ENCODE measurements around the gene ADAMTS17. TPM values are rescaled to one million over a fixed set of nuclear protein-coding genes. Genes with fewer than 3 reads are reported as not detected.

Gene ADAMTS17
- total RNA-seq, 2 experiments from 2014 or later, result 0.81 to 1.0 TPM

DNA sequence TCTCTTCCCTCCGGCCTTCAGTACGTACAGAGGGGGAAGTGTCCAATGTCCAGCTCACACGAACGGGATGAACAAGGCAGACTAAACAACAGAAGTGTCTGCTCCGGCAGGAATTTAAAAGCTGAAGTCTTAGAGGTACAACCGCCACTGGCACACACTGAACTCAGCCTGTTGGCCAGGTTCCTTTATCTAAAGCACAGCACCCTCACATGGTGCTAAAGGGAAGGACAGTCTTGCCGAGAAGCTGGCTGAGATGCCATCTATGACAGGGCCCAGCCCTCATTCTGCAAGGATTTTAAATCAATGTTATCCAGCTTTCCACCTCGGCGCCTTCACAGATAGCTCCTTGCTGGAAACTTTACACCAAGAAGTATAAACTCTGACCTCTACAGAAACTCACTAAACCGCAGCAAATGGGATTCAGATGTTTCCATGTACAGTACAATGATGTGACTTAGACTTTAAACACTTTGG lies 2.8 kb downstream of the ADAMTS17 start:
- Mint-ChIP-seq H3K9me3 (no peaks in the 10 kb centered on the region), H3K4me1 (ENCODE audit: low read depth) (peaks cover 28% of the 10 kb centered on the region), H3K27me3 (ENCODE audit: low read depth) (no peaks in the 10 kb centered on the region), H3K36me3 (ENCODE audit: low read depth) (no peaks in the 10 kb centered on the region), H3K27ac (no peak overlapping the region), H3K4me3 (peak overlapping the region; percentile 58)
- peak; percentile 81 for DNase-seq
- CTCF ChIA-PET, result interaction anchor here (0.6 to 6.4 kb wide), 20 partner anchors 9 to 583 kb away, joined by 3 to 96 read pairs (median 4); no protein-coding TSS in a partner anchor
- intact Hi-C loops (cut with micrococcal nuclease), result loop anchor here (1.0 to 10.0 kb wide), 7 partner anchors 207 to 1067 kb away; partner anchors contain the start of gene LYSMD4

DNA sequence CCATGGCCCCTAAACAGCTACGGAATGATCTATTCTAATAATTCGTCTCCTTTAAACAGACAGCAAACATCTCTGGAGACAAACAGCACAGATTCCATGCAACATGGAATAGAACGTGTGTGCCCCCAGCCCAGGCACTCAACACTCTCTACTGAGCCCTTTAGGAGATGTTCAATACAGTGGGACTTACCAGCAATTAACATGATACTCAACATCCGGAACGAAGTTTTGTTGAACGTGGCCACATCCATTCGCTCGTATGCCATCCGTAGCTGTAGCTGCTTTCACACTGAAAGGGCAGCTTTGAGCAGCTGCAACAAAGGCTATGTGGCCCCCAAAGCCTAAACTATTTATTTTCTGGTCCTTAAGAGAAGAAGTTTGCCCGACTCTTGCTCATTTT lies 3.5 kb downstream of the ADAMTS17 start:
- H3K4me1 Mint-ChIP-seq (ENCODE audit: low read depth), result peaks cover 35% of the 10 kb centered on the region
- intact Hi-C loops (cut with micrococcal nuclease), result loop anchor here (2.0 to 10.0 kb wide), 5 partner anchors 226 to 1066 kb away; partner anchors contain the start of gene LYSMD4
- no peaks in the 10 kb centered on the region for H3K27me3 Mint-ChIP-seq (ENCODE audit: low read depth)
- H3K9me3 Mint-ChIP-seq, result no peaks in the 10 kb centered on the region
- no peaks in the 10 kb centered on the region for H3K36me3 Mint-ChIP-seq (ENCODE audit: low read depth)
- CTCF ChIA-PET, result interaction anchor here (0.6 to 6.4 kb wide), 15 partner anchors 8 to 492 kb away, joined by 3 to 96 read pairs (median 5); no protein-coding TSS in a partner anchor
- DNase-seq, result no peak
- peak overlapping the region; percentile 58 for H3K4me3 Mint-ChIP-seq
- H3K27ac Mint-ChIP-seq, result no peak overlapping the region

GRCh38 chr15:100337096-100338044 lies 4.4 kb downstream of the ADAMTS17 start:
- no peak for DNase-seq
- Mint-ChIP-seq H3K4me1 (ENCODE audit: low read depth) (peaks cover 43% of the 10 kb centered on the region), H3K4me3 (no peak overlapping the region), H3K27ac (no peak overlapping the region), H3K27me3 (ENCODE audit: low read depth) (no peaks in the 10 kb centered on the region), H3K36me3 (ENCODE audit: low read depth) (no peaks in the 10 kb centered on the region), H3K9me3 (no peaks in the 10 kb centered on the region)
- CTCF ChIA-PET, result interaction anchor here (0.6 to 6.4 kb wide), 11 partner anchors 7 to 491 kb away, joined by 3 to 96 read pairs (median 4); no protein-coding TSS in a partner anchor
- intact Hi-C loops (cut with micrococcal nuclease), result loop anchor here (2.0 to 10.0 kb wide), 5 partner anchors 225 to 1065 kb away; partner anchors contain the start of gene LYSMD4

- H3K9me3 Mint-ChIP-seq, result no peaks in the 10 kb centered on the region
- H3K27ac Mint-ChIP-seq, result no peak overlapping the region
- no peak for DNase-seq
- intact Hi-C loops (cut with micrococcal nuclease), result loop anchor here (5.0 to 10.0 kb wide), 4 partner anchors 224 to 1064 kb away; partner anchors contain the start of gene LYSMD4
- no peaks in the 10 kb centered on the region for H3K27me3 Mint-ChIP-seq (ENCODE audit: low read depth)
- H3K4me3 Mint-ChIP-seq, result no peak overlapping the region
- peaks cover 55% of the 10 kb centered on the region for H3K4me1 Mint-ChIP-seq (ENCODE audit: low read depth)
- H3K36me3 Mint-ChIP-seq (ENCODE audit: low read depth), result no peaks in the 10 kb centered on the region
- CTCF ChIA-PET, result interaction anchor here (1.0 to 6.4 kb wide), 4 partner anchors 10 to 408 kb away, joined by 3 to 96 read pairs (median 4); no protein-coding TSS in a partner anchor
Measured at GRCh38 chr15:100336061-100336460, 5.7 kb downstream of the ADAMTS17 start.

GRCh38 chr15:100335335-100335999 lies 6.3 kb downstream of the ADAMTS17 start:
- DNase-seq, result no peak
- intact Hi-C loops (cut with micrococcal nuclease), result loop anchor here (5.0 to 10.0 kb wide), 4 partner anchors 223 to 1063 kb away; partner anchors contain the start of gene LYSMD4
- H3K4me1 Mint-ChIP-seq (ENCODE audit: low read depth), result peaks cover 61% of the 10 kb centered on the region

GRCh38 chr15:100334905-100335304 lies 6.9 kb downstream of the ADAMTS17 start:
- intact Hi-C loops (cut with micrococcal nuclease), result loop anchor here (5.0 to 10.0 kb wide), 4 partner anchors 223 to 1063 kb away; partner anchors contain the start of gene LYSMD4
- Mint-ChIP-seq H3K27ac (no peak overlapping the region), H3K36me3 (ENCODE audit: low read depth) (no peaks in the 10 kb centered on the region), H3K9me3 (no peaks in the 10 kb centered on the region), H3K4me1 (ENCODE audit: low read depth) (peaks cover 67% of the 10 kb centered on the region), H3K27me3 (ENCODE audit: low read depth) (no peaks in the 10 kb centered on the region), H3K4me3 (no peak overlapping the region)
- CTCF ChIA-PET, result interaction anchor here (0.6 kb wide), 1 partner anchor 1161 kb away, joined by 3 read pairs; no protein-coding TSS in a partner anchor
- no peak for DNase-seq

More at GRCh38 chr15:100335335-100335999, 6.3 kb downstream of the ADAMTS17 start:
- no peaks in the 10 kb centered on the region for H3K36me3 Mint-ChIP-seq (ENCODE audit: low read depth)
- H3K27me3 Mint-ChIP-seq (ENCODE audit: low read depth), result no peaks in the 10 kb centered on the region
- CTCF ChIA-PET, result interaction anchor here (1.0 to 6.4 kb wide), 2 partner anchors 14 to 201 kb away, joined by 4 to 96 read pairs; no protein-coding TSS in a partner anchor
- no peak overlapping the region for H3K4me3 Mint-ChIP-seq
- no peaks in the 10 kb centered on the region for H3K9me3 Mint-ChIP-seq
- no peak overlapping the region for H3K27ac Mint-ChIP-seq

DNA sequence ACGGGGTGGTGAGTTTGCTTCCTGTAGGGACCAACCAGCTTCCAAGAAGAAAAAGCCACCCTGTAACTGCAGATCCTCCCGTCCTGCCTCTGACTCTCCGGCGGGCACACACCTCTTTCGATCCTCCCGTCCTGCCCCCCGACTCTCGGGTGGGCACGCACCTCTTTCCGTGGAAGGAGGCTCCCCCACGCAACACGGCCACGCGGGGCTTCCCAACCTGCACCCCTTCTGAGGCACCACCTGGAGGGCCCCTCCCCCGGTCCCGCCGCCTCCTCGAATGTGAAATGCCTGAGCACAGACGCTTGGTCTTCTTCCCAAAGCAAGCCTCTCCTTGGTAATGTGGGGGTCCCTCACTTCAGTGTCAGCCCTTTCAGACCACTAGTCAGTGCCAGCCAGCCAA lies 7.3 kb downstream of the ADAMTS17 start:
- H3K27me3 Mint-ChIP-seq (ENCODE audit: low read depth), result no peaks in the 10 kb centered on the region
- no peak overlapping the region for H3K4me3 Mint-ChIP-seq
- CTCF ChIA-PET, result interaction anchor here (0.6 to 5.0 kb wide), 3 partner anchors 13 to 1161 kb away, joined by 3 to 22 read pairs (median 5); no protein-coding TSS in a partner anchor
- H3K36me3 Mint-ChIP-seq (ENCODE audit: low read depth), result no peaks in the 10 kb centered on the region
- no peaks in the 10 kb centered on the region for H3K9me3 Mint-ChIP-seq
- intact Hi-C loops (cut with micrococcal nuclease), result loop anchor here (10.0 kb wide), 2 partner anchors 600 to 630 kb away; partner anchors contain the start of gene LYSMD4
- H3K4me1 Mint-ChIP-seq (ENCODE audit: low read depth), result peaks cover 71% of the 10 kb centered on the region
- no peak for DNase-seq
- H3K27ac Mint-ChIP-seq, result no peak overlapping the region

GRCh38 chr15:100334015-100334414 lies 7.8 kb downstream of the ADAMTS17 start:
- no peaks in the 10 kb centered on the region for H3K36me3 Mint-ChIP-seq (ENCODE audit: low read depth)
- H3K4me1 Mint-ChIP-seq (ENCODE audit: low read depth), result peaks cover 71% of the 10 kb centered on the region
- DNase-seq, result no peak
- no peaks in the 10 kb centered on the region for H3K9me3 Mint-ChIP-seq
- H3K27ac Mint-ChIP-seq, result no peak overlapping the region
- CTCF ChIA-PET, result interaction anchor here (0.8 to 5.0 kb wide), 3 partner anchors 14 to 239 kb away, joined by 3 to 22 read pairs (median 5); no protein-coding TSS in a partner anchor
- H3K4me3 Mint-ChIP-seq, result no peak overlapping the region
- intact Hi-C loops (cut with micrococcal nuclease), result loop anchor here (10.0 kb wide), 2 partner anchors 599 to 629 kb away; partner anchors contain the start of gene LYSMD4
- H3K27me3 Mint-ChIP-seq (ENCODE audit: low read depth), result no peaks in the 10 kb centered on the region

DNA sequence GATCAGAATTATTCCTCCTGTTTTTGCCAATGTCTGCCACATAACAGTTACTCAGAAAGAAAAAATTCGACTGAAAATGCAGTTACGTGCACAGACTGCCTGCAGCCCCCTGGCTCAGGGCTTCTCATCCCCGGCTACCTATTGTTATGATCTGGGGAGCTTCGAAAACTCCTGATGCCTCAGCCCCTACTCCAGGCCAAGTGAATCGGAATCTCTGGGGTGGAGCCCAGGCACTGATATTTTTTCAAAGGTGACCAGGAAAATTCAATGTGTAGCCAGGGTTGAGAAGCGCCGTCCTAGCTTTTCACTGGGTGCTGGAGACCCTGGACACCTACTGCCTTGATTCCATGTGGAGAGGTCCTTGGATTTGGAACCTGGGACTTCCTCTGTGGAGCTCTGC lies 8.5 kb downstream of the ADAMTS17 start:
- H3K9me3 Mint-ChIP-seq, result no peaks in the 10 kb centered on the region
- intact Hi-C loops (cut with micrococcal nuclease), result loop anchor here (10.0 kb wide), 2 partner anchors 598 to 628 kb away; partner anchors contain the start of gene LYSMD4
- no peak overlapping the region for H3K27ac Mint-ChIP-seq
- peaks cover 72% of the 10 kb centered on the region for H3K4me1 Mint-ChIP-seq (ENCODE audit: low read depth)
- no peaks in the 10 kb centered on the region for H3K27me3 Mint-ChIP-seq (ENCODE audit: low read depth)
- CTCF ChIA-PET, result interaction anchor here (1.0 to 5.0 kb wide), 2 partner anchors 17 to 239 kb away, joined by 3 to 22 read pairs; no protein-coding TSS in a partner anchor
- H3K4me3 Mint-ChIP-seq, result no peak overlapping the region
- DNase-seq, result no peak
- H3K36me3 Mint-ChIP-seq (ENCODE audit: low read depth), result no peaks in the 10 kb centered on the region

DNA sequence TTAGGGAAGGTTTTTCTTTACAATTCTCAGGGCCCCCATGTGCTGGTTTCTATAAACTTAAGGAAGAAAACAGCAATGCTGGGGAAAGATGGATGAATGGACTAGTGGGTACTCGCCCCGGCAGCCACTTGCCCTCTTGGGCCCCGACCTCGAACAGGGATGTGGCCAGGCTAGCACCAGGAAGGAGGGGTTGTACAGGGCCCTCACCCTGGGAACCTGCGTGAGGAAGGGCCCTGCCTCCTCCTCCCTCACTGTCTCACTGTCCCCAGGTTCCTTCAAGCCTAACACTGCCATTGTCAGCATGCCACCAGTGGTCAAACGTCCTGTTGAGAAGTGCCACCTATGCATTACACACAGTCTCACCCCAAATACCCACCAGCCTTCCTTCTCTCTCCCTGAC lies 9.1 kb downstream of the ADAMTS17 start:
- DNase-seq, result no peak
- Mint-ChIP-seq H3K9me3 (no peaks in the 10 kb centered on the region), H3K4me3 (no peak overlapping the region), H3K27ac (no peak overlapping the region), H3K36me3 (ENCODE audit: low read depth) (no peaks in the 10 kb centered on the region), H3K27me3 (ENCODE audit: low read depth) (no peaks in the 10 kb centered on the region), H3K4me1 (ENCODE audit: low read depth) (peaks cover 72% of the 10 kb centered on the region)
- CTCF ChIA-PET, result interaction anchor here (1.0 to 5.0 kb wide), 2 partner anchors 17 to 240 kb away, joined by 3 to 22 read pairs; no protein-coding TSS in a partner anchor
- intact Hi-C loops (cut with micrococcal nuclease), result loop anchor here (10.0 kb wide), 2 partner anchors 598 to 628 kb away; partner anchors contain the start of gene LYSMD4

DNA sequence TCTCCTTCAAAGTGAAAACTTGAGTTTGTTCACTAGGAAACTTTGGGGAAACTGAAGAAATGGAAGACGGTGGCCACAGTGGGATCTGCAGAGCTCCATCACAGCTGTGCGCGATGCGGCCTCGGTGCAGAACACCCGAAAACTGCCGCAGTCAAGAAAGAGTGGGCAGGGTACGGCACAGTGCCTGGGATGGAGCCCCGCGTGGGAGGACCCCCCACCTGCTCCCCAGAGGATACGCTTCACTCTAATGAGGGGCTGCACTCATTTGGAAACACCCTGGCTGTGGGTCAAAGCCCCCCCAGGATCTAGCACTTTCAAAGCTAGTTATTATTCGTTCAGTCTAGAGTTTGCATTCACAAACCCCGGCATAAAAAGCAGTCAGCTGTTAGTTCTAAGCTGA lies 9.5 kb downstream of the ADAMTS17 start:
- Mint-ChIP-seq H3K36me3 (ENCODE audit: low read depth) (no peaks in the 10 kb centered on the region), H3K4me1 (ENCODE audit: low read depth) (peaks cover 72% of the 10 kb centered on the region), H3K27ac (no peak overlapping the region), H3K27me3 (ENCODE audit: low read depth) (no peaks in the 10 kb centered on the region), H3K9me3 (no peaks in the 10 kb centered on the region), H3K4me3 (no peak overlapping the region)
- intact Hi-C loops (cut with micrococcal nuclease), result loop anchor here (10.0 kb wide), 2 partner anchors 597 to 627 kb away; partner anchors contain the start of gene LYSMD4
- DNase-seq, result no peak
- CTCF ChIA-PET, result interaction anchor here (5.0 kb wide), 1 partner anchor 18 kb away, joined by 22 read pairs; no protein-coding TSS in a partner anchor

All from activated naive CD4-positive, alpha-beta T cell treated with anti-CD3 and anti-CD28 coated beads for 36 hours (primary cell).